Measurements from ENCODE around the gene ZNF792. TPM values are rescaled to one million over a fixed set of nuclear protein-coding genes. Genes with fewer than 3 reads are reported as not detected.
"Not testable (repeated sequence)": the region's sequence is repeated elsewhere in the genome, so short reads cannot be mapped to it uniquely, and the experiment has no call there.

The ZNF792 gene
- polyA plus RNA-seq, 1 experiment: 4.0 TPM

DNA sequence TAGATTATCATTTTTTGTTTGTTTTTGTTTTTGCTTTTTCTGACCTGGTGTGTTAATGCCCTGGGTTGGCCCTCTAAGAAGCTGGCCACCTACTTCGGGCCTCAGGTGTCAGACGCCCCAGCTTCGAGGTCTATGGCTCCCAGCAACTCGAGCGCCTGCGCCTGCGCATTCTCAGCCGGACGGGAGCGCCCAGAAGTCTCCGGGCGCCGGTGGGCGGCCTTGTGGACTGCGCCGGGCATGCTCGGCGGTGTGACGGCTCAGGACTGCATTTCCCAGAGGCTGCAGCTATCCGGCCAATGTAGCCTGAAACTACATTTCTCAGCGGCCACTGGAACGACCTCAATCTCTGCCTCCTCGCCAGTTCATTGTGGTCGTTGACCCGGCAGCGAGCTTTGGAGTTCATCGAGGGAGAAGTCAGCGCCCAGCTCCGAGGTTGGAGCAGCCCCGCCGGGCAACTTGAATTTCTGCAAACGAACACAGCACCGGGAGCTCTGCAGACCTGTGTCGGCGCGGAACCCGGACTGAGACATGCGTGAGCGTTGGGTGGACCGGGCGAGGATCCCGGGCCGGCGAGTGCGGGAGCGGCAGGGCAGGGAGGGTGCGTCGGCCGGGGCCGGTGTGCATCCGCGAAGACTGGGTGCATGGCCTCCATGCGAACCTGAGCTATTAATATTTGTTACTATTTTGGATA lies 37.2 kb downstream of the ZNF792 start, which contains the start of gene ZNF30:
TSS of gene ZNF30 (plus strand) at position 219 of the 691 bp plus-strand sequence. CDS start 3,045 bp downstream, outside the sequence.
- peaks cover 4% of the 10 kb centered on the region; the same call in 1 of the 2 replicates for H3K9me3 ChIP-seq (ENCODE audit: control insufficient read depth, insufficient read depth, low read length)
- ChIA-PET POLR2A (interaction anchor here (0.6 to 1.4 kb wide), 4 partner anchors 36 to 1045 kb away, joined by 3 to 10 read pairs (median 5); partner anchors contain the start of genes SCGB2B2 and ZNF302), CTCF (interaction anchor here (0.6 kb wide), 1 partner anchor 568 kb away, joined by 3 read pairs; no protein-coding TSS in a partner anchor)
- H3K27ac ChIP-seq (ENCODE audit: low read depth, low read length): peak within 1 kb of the TSS; percentile 70
- no peaks in the 10 kb centered on the region for H3K27me3 ChIP-seq (ENCODE audit: control insufficient read depth, insufficient read depth, low read length)
- peak within 1 kb of the TSS; percentile 82 for H3K4me3 ChIP-seq (ENCODE audit: low read depth, low read length)
- no peak for TF ChIP-seq CTCF (IDR thresholded peaks at IDR 0.05; ENCODE audit: low read depth, low read length)
- peak; percentile 78 for DNase-seq (ENCODE audit: low read depth, low spot score)

GRCh38 chr19:34926361-34926684 lies 37.7 kb downstream of the ZNF792 start:
- H3K4me3 ChIP-seq (ENCODE audit: low read depth, low read length): peak overlapping the region; percentile 82
- no peak for DNase-seq (ENCODE audit: low read depth, low spot score)
- TF ChIP-seq CTCF (IDR thresholded peaks at IDR 0.05; ENCODE audit: low read depth, low read length): no peak
- POLR2A ChIA-PET: interaction anchor here (0.6 to 1.4 kb wide), 4 partner anchors 37 to 1045 kb away, joined by 3 to 10 read pairs (median 5); partner anchors contain the start of genes SCGB2B2 and ZNF302
- peaks cover 4% of the 10 kb centered on the region; the same call in 1 of the 2 replicates for H3K9me3 ChIP-seq (ENCODE audit: control insufficient read depth, insufficient read depth, low read length)
- CTCF ChIA-PET: no interaction called here
- no peak overlapping the region for H3K27ac ChIP-seq (ENCODE audit: low read depth, low read length)
- H3K27me3 ChIP-seq (ENCODE audit: control insufficient read depth, insufficient read depth, low read length): no peaks in the 10 kb centered on the region

DNA sequence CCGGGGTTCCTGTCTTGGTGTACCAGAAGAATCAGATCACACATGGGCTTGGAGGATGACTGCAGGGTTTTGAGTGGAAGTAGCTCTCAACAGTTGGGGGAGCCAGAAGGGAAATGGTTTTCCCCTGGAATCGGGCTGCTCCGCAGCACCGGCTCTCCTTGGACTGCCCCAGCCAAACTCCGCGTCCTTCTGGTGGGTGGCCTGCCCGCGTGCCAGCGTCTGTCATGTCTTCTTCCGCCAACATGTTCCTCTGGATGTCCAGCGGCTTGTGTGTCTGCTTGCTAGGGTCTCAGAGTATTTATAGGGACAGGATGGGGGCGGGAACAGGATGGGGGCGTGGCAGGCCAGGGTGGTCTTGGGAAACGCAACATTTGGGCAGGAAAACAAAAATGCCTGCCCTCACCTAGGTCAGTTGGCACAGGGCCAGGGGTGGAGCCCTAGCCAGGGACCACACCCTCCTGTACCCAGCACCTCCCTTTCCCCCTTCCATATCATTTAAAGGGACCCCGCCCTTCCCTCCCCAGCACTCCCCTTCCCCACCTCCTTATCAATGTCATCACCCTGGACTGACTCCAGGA lies 38.7 kb downstream of the ZNF792 start:
- no peak for TF ChIP-seq CTCF (IDR thresholded peaks at IDR 0.05; ENCODE audit: low read depth, low read length)
- Histone ChIP-seq H3K27ac (ENCODE audit: low read depth, low read length) (no peak overlapping the region), H3K4me3 (ENCODE audit: low read depth, low read length) (no peak overlapping the region), H3K9me3 (ENCODE audit: control insufficient read depth, insufficient read depth, low read length) (peaks cover 4% of the 10 kb centered on the region; the same call in 1 of the 2 replicates), H3K27me3 (ENCODE audit: control insufficient read depth, insufficient read depth, low read length) (no peaks in the 10 kb centered on the region)
- POLR2A ChIA-PET: no interaction called here
- DNase-seq (ENCODE audit: low read depth, low spot score): no peak
- CTCF ChIA-PET: no interaction called here

GRCh38 chr19:34920090-34920786 lies 43.8 kb downstream of the ZNF792 start:
- CTCF ChIA-PET: not testable (repeated sequence)

GRCh38 chr19:34918190-34918589 lies 45.8 kb downstream of the ZNF792 start:
- POLR2A ChIA-PET: no interaction called here
- CTCF ChIA-PET: no interaction called here
- no peaks in the 10 kb centered on the region for H3K27me3 ChIP-seq (ENCODE audit: control insufficient read depth, insufficient read depth, low read length)
- H3K27ac ChIP-seq (ENCODE audit: low read depth, low read length): no peak overlapping the region
- TF ChIP-seq CTCF (IDR thresholded peaks at IDR 0.05; ENCODE audit: low read depth, low read length): no peak
- DNase-seq (ENCODE audit: low read depth, low spot score): no peak
- no peak overlapping the region for H3K4me3 ChIP-seq (ENCODE audit: low read depth, low read length)
- peaks cover 6% of the 10 kb centered on the region; the same call in 1 of the 2 replicates for H3K9me3 ChIP-seq (ENCODE audit: control insufficient read depth, insufficient read depth, low read length)

More at GRCh38 chr19:34920090-34920786, 43.8 kb downstream of the ZNF792 start:
- H3K9me3 ChIP-seq (ENCODE audit: control insufficient read depth, insufficient read depth, low read length); H3K4me3 ChIP-seq (ENCODE audit: low read depth, low read length); H3K27me3 ChIP-seq (ENCODE audit: control insufficient read depth, insufficient read depth, low read length); DNase-seq (ENCODE audit: low read depth, low spot score); POLR2A ChIA-PET; H3K27ac ChIP-seq (ENCODE audit: low read depth, low read length): not testable (repeated sequence)

GRCh38 chr19:34917144-34917543 lies 46.9 kb downstream of the ZNF792 start:
- POLR2A ChIA-PET; H3K9me3 ChIP-seq (ENCODE audit: control insufficient read depth, insufficient read depth, low read length); DNase-seq (ENCODE audit: low read depth, low spot score); H3K27ac ChIP-seq (ENCODE audit: low read depth, low read length); CTCF ChIA-PET; H3K4me3 ChIP-seq (ENCODE audit: low read depth, low read length); H3K27me3 ChIP-seq (ENCODE audit: control insufficient read depth, insufficient read depth, low read length): not testable (repeated sequence)

All from AG04450 (cell line).